Activated naive CD8-positive, alpha-beta T cell treated with anti-CD3 and anti-CD28 coated beads for 36 hours (primary cell): ENCODE data around the gene CCNC. TPM values are rescaled to one million over a fixed set of nuclear protein-coding genes. Genes with fewer than 3 reads are reported as not detected.
A peak's percentile ranks its signal among the peaks of the same experiment; 100 is the strongest.

Experiments used
- DNase-seq: peaks from one replicate; pipeline ENCODE4 v3.0.0; 2021
- H3K27ac Mint-ChIP-seq: one replicate; pipeline ENCODE4 v1.8.0; 2022; ENCODE audit warnings: mild to moderate bottlenecking, moderate library complexity, mixed read lengths
- H3K27me3 Mint-ChIP-seq: one replicate; pipeline ENCODE4 v1.8.0; 2022; ENCODE audit warnings: mild to moderate bottlenecking, mixed read lengths
- H3K36me3 Mint-ChIP-seq: one replicate; pipeline ENCODE4 v1.8.0; 2021; ENCODE audit warnings: mild to moderate bottlenecking, mixed read lengths
- H3K4me1 Mint-ChIP-seq: one replicate; pipeline ENCODE4 v1.8.0; 2021; ENCODE audit warnings: mixed read lengths
- H3K4me3 Mint-ChIP-seq: one replicate; pipeline ENCODE4 v1.8.0; 2022; ENCODE audit warnings: mild to moderate bottlenecking, moderate library complexity, mixed read lengths
- H3K9me3 Mint-ChIP-seq: one replicate; pipeline ENCODE4 v1.8.0; 2022; ENCODE audit warnings: mixed read lengths
- total RNA-seq, 2 experiments: library from RNA; stranded (reverse); gene quantifications; one replicate each; pipeline ENCODE4 v1.2.3, GENCODE V29; 2021

The CCNC gene
- total RNA-seq, 2 experiments from 2014 or later: 77.3 to 80.5 TPM

DNA sequence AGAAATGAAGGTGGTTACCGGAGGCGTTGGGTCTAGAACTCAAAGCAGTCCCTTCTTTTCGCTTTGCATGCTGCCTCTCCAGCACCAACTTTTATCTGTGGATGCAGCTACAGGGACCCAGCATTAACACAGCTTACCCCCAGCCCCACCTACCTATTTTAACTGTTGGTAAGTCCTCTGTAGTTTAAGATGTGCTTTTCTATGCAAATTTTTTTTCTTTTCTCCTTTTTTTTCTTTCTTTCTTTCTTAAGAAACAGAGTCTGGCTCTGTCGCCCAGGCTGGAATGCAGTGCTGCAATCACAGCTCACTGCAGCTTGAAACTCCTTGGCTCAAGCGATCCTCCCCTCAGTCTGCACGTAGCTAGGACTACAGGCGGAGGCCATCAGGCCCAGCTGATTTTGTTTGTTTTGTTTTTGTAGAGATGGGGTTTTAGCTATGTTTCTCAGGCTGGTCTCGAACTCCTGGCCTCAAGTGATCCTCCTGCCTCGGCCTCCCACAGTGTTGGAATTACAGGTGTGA is 46.8 kb downstream of the CCNC start:
- Mint-ChIP-seq H3K9me3 (no peaks in the 10 kb centered on the region), H3K27me3 (no peaks in the 10 kb centered on the region), H3K4me1 (peaks cover 16% of the 10 kb centered on the region), H3K27ac (peak overlapping the region; percentile 97), H3K4me3 (peak overlapping the region; percentile 97), H3K36me3 (no peaks in the 10 kb centered on the region)
- no peak for DNase-seq

DNA sequence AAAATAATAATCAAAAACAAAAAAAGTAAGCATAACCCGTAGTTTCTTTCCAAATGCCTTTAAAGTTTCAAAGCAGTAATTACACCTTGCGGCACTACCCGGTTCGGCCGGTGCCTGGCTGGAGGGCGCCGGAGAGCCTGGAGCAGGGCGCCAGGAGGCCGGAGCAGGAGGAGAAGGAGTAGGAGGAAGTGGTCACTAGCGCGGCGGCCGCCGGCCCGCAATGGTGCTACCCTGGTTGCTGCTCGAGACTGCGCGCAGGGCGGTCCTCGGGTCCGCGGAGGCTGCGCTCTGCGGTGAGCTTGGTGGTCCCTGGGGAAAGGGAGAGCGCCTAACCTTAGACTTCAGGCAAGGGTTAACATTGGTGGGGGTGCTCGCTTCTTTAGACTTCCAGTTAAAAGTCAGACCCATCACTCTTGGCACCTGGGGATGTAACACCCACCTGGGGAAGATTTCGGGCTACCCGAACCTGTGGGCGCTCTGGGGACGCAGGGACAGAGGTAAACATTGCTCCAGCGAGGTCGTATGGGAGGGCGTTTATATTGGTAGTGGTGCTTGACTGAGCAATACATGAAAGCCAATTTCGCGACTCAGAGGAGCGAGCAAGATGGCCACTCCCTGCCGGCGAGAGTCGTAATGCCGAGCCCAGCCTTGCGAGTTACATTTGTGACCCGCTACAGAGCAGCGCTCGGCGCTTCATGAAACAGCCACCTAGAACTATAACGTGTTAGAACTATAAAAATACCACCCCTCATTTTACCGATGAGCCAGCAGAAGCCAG is 47.4 kb downstream of the CCNC start:
- Mint-ChIP-seq H3K9me3 (no peaks in the 10 kb centered on the region), H3K4me3 (peak overlapping the region; percentile 97), H3K27ac (peak overlapping the region; percentile 97), H3K4me1 (peaks cover 22% of the 10 kb centered on the region), H3K27me3 (no peaks in the 10 kb centered on the region), H3K36me3 (peaks cover under 1% of the 10 kb centered on the region)
- DNase-seq: peak; percentile 84

DNA sequence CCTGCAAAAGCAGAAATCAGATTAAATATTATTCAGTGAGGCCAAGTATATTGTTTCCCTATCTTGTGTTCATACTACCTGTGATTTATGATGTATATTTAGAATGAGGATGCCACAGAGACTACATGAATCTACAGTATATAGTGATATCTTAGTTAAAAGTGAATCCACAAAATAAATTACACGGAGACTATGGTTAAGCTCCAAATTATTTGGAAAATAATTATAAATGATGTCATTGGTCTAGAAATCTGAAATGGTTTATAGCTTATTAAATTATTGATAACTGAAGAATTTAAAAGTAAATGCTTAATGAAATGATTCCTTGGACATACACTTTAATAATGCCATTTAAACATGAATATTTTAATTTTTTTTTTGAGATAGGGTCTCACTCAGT is 49.0 kb downstream of the CCNC start:
- Mint-ChIP-seq H3K36me3 (peaks cover 1% of the 10 kb centered on the region), H3K27me3 (no peaks in the 10 kb centered on the region), H3K4me1 (peaks cover 20% of the 10 kb centered on the region), H3K27ac (no peak overlapping the region), H3K4me3 (no peak overlapping the region), H3K9me3 (no peaks in the 10 kb centered on the region)
- no peak for DNase-seq

DNA sequence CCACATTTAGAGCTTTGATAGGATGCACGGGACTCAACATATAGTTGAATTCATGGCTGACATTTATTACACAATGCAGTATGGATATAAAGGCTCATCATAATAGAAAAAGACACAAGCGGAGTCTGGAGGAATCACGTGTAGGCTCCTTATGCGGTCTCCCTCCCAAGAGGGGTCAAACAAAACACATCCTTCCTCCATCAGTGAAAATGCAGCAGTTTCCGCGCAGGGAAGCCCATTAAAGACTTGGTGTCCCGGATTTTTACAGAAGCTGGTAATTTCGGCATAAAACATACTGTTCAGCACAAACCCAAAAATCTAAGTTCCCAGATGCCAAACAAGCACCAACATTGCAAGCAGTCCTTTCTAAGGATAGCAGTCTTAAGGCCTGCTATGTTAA is 54.4 kb downstream of the CCNC start:
- H3K36me3 Mint-ChIP-seq: peaks cover 12% of the 10 kb centered on the region
- DNase-seq: no peak
- H3K9me3 Mint-ChIP-seq: no peaks in the 10 kb centered on the region
- H3K27ac Mint-ChIP-seq: peak overlapping the region; percentile 6
- no peaks in the 10 kb centered on the region for H3K27me3 Mint-ChIP-seq
- peak overlapping the region; percentile 92 for H3K4me3 Mint-ChIP-seq
- H3K4me1 Mint-ChIP-seq: peaks cover 33% of the 10 kb centered on the region

DNA sequence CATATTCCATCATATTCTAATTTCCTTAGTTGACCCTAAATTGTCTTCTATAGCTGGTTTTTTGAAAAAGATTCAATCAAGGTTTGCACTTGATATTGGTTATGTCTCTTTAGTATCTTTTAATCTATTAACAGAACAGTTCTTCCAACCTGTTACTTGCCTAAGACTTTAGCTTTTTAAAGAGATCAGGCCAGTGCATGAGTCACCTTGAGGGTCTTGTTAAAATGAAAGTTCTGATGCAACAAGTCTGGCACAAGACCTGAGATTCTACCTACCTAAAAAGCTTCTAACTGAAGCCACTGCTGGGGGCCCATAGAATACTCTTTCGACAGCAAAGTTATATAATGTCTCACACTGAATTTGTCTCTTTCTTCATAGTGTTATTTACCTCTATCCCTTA is 56.4 kb downstream of the CCNC start:
- Mint-ChIP-seq H3K27ac (peak overlapping the region; percentile 74), H3K4me1 (peaks cover 33% of the 10 kb centered on the region), H3K4me3 (no peak overlapping the region), H3K36me3 (peaks cover 20% of the 10 kb centered on the region), H3K27me3 (no peaks in the 10 kb centered on the region), H3K9me3 (no peaks in the 10 kb centered on the region)
- no peak for DNase-seq

DNA sequence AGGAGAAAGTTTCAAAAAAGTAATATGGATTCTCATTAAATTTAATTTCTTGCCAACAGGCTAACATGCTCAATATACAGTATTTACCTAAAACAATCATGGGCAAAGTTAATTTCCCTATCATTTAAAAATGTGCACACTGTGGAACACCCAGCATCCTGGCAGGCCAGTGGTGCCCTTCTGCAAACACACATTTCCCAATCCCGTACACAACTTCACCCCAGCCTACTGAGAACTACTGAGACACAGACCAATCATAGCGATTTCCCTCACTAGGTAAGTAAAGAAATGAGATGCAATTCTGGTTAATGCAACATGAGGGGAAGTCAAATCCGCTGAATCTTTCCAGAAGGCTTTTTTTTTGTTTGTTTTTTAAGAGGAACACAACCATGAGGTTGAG is 60.8 kb downstream of the CCNC start:
- H3K9me3 Mint-ChIP-seq: no peaks in the 10 kb centered on the region
- H3K27me3 Mint-ChIP-seq: no peaks in the 10 kb centered on the region
- no peak for DNase-seq
- peaks cover 8% of the 10 kb centered on the region for H3K4me1 Mint-ChIP-seq
- H3K36me3 Mint-ChIP-seq: peaks cover 24% of the 10 kb centered on the region
- H3K4me3 Mint-ChIP-seq: no peak overlapping the region
- H3K27ac Mint-ChIP-seq: no peak overlapping the region

DNA sequence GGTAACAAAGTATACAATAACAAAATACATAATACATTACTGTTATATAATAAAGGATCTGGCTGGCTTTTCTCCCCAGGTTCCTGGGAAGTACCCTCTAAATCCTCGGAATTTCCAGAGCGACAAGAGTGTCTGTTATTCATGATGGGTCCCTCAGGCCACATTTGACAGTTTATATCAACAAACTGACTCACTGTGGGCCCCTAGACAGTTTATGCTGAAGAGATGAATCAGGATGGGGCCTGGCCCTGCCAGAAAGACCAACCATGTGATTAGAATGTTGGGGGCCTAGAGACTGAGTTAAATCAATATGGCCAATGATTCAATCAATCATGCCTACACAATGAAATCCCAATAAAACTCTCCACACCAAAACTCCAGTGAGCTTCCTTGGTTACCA is 66.7 kb downstream of the CCNC start:
- no peaks in the 10 kb centered on the region for H3K4me1 Mint-ChIP-seq
- H3K27ac Mint-ChIP-seq: no peak overlapping the region
- no peak overlapping the region for H3K4me3 Mint-ChIP-seq
- H3K9me3 Mint-ChIP-seq: no peaks in the 10 kb centered on the region
- no peak for DNase-seq
- no peaks in the 10 kb centered on the region for H3K27me3 Mint-ChIP-seq
- peaks cover 20% of the 10 kb centered on the region for H3K36me3 Mint-ChIP-seq

DNA sequence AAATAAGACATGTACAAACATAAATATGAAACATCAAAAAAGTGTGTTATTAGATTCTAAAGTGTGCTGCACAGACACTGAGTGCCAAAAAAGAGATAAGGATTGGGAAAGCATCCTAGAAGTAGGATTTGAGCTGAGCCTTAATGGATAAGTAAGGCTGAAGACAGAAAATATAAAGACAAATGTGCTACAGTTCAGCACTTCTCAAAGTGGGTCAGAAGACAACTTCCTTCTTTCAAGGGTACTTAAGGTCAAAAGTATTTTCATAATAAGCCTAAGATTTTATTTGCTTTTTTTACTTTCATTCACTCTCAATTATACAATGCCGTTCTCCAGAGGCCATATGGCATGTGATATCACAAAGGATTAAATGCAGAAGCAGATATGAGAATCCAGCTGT is 70.0 kb downstream of the CCNC start:
- H3K4me1 Mint-ChIP-seq: no peaks in the 10 kb centered on the region
- no peak overlapping the region for H3K4me3 Mint-ChIP-seq
- no peak overlapping the region for H3K27ac Mint-ChIP-seq
- H3K27me3 Mint-ChIP-seq: no peaks in the 10 kb centered on the region
- no peaks in the 10 kb centered on the region for H3K9me3 Mint-ChIP-seq
- H3K36me3 Mint-ChIP-seq: peaks cover 17% of the 10 kb centered on the region
- DNase-seq: no peak

DNA sequence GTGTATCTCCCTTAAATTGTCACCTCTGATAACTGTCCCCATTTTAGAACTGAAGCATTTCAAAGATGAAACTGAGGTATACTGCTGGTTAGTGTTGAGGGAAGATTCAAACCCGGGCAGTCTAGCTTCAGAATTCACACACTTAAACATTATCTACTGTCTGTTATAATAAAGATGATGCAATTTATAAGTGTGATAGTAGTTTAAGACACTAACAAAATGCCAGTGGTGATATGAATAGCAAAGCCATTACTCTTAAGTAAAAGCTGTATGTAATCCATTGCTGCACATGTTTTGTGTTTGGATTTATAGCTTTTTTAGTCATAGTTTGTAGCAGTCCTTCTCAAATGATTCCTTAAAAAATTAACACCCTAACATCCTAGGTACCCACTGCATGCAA is 73.0 kb downstream of the CCNC start:
- no peaks in the 10 kb centered on the region for H3K9me3 Mint-ChIP-seq
- H3K36me3 Mint-ChIP-seq: peaks cover 8% of the 10 kb centered on the region
- no peak overlapping the region for H3K27ac Mint-ChIP-seq

More for the DNA sequence above, 73.0 kb downstream of the CCNC start:
- Mint-ChIP-seq H3K4me3 (no peak overlapping the region), H3K4me1 (peaks cover 2% of the 10 kb centered on the region), H3K27me3 (no peaks in the 10 kb centered on the region)
- no peak for DNase-seq

Other genes with a start within 250 kb of the CCNC start
- not detected for gene FAXC, start 219.0 kb downstream of the CCNC start, total RNA-seq
- gene COQ3, start 174.5 kb downstream of the CCNC start, total RNA-seq: 10 to 100 TPM; 21.0 to 23.8 TPM
- gene PNISR, start 143.4 kb downstream of the CCNC start, total RNA-seq: 10 to 100 TPM; 88.8 to 91.6 TPM
- 10 to 100 TPM; 15.7 to 18.6 TPM for gene USP45, start 53.2 kb downstream of the CCNC start, total RNA-seq
- gene PRDM13, start 38.2 kb upstream of the CCNC start, total RNA-seq: under 1 TPM in 1 of 2 experiments, not detected in 1; 0.10 TPM